Middle frontal gyrus (tissue), 1 donor: ENCODE measurements around the gene FBLN2.
"Not testable (repeated sequence)": the region's sequence is repeated elsewhere in the genome, so short reads cannot be mapped to it uniquely, and the experiment has no call there.

Source experiments
- DNase-seq: peaks from one replicate; pipeline ENCODE4 v3.0.0-alpha.2; 2015; ENCODE audit warnings: low spot score; ENCODE audit errors: extremely low spot score

The FBLN2 gene

GRCh38 chr3:13513913-13514517, 34.9 kb upstream of the FBLN2 start:
- DNase-seq, result no peak

DNA sequence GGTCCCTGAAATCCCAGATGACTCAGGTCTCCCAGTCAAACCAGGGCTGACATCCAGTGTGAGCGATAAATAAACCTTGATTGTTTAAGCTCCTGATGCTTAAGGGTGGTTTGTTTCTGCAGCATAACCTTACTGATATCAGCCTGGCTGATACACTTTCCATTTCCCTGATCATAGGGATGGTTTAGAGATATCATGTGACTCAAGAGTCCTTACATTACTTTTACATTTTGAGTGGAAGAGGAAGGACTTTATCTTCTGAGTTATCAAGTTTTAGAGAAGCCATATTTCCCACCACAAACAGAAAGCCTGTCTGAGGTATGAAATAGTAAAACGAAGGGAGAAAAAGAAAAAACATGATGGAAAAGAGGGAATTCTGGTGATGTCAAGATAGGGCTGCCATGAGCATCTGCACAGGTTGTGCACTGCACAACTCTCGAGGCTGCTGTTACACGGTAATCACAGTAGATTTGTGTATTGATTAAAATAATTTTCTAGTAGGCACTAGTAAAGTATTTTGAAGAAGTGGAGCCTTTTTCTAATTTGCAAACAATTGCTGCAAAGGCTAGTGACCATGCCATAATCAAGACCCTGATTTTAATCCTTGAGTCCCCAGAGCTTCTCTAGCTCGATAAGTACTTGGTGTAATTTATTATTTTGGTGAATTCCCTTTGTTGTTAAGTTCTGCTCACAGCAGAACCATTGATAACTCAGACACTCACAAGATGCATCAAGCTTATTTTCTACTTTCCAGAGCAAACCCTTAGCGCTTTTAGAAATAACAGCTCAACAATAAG, 34.1 kb upstream of the FBLN2 start:
- DNase-seq, result no peak

DNA sequence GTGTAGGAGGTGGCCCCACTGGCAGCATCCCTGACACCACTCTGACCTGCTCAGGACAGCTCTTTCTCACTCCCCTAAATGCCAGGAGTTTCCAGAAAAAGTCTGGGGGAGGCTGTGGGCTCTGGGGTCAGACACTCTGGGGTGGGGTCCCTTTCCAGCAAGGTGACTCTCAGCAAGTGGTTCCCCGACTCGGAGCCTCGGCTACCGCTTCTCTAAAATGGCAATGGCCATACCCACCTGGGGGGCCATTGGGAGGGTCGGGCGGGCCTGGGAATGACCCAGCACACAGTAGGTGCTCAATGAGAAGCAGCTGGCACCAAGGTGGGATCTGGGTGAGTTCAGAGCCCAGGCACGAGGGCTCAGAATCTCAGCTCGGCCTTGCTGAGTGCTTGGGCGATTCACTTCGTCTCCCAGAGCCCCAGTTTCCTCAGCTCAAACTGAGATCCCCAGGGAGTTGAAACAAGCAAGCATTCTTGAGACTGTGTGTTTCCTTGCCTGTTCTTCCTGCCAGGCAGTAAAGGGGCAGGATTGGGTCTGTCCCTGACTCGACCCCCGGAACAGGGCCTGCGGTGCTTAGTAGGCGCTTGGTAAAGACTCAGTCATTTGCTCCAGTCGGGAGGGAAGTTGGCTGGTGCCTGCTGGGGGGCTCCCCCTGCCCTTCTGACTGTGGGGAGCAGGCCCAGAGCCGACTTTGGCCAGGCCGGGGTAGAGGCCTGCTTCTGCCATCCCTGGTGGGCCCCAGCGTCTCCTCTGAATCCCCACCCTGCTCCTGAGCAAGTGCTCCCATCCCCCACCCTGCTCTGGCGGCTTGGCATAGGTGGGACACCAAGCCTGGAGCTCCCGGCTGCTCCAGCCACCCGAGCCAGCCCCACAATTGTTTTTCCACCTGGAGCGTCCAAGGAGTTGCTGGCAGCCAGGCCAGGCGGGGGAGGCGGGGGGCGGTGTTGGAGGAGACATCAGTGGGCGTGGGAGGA, 32.9 kb upstream of the FBLN2 start:
- no peak for DNase-seq

- DNase-seq, result no peak
These were observed 32.2 kb upstream of the FBLN2 start for GRCh38 chr3:13516760-13517135.

DNA sequence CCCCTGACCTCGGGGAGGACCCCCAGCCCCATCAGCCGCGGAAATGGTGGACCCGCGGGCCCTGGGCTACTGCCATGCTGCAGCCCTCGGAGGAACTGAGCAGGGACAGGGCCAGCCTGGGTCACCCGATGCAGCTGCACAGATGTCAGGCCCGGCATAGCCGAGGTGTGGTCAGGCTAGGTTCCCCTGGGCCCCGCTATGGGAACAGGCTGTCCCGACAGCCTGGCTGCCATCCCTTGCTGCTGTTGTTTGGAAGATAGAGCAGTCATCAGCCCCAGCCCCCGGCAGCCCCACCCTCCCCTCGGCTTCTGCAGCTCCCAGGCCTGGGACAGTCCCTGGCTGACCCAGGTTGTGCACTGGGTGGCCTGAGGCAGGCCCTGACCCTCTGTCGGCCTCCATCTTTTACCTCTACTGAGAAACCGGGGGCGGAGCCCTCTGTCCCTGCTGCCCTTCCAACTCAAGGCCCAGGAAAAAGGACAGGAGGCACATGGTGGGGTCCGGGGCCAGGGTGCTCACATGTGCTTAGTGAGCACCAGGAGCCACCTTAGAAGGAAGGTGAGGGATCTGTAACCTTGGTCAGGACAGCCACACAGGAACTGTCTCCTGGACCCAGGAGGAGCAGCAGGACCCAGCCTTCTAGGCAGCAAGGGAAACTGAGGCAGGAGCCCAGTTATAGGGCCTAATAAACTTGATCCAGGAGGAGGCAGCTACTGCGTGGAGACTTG, 31.5 kb upstream of the FBLN2 start:
- no peak for DNase-seq

DNA sequence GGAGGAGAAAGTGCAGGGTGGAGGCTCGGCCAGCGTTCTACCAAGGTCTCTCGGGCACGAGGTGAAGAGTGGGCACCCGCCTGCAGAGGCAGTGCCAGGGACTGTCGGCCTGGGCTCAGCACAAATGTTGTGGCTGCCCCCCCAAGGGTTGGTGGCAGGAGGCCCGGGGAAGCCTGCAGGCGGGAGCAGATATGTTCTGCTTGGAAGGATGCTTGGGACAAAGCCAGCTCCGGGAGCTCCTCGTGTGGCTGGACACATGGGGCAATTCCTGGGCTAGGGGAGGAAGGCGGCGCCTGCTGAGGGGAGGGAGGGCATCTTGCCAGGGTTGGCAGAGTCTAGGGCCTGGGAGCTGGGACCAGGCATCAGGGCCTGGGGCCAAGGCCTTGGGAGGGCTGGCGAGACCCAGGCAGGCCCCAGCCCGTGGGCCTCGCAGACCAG, 30.4 kb upstream of the FBLN2 start:
- no peak for DNase-seq

DNA sequence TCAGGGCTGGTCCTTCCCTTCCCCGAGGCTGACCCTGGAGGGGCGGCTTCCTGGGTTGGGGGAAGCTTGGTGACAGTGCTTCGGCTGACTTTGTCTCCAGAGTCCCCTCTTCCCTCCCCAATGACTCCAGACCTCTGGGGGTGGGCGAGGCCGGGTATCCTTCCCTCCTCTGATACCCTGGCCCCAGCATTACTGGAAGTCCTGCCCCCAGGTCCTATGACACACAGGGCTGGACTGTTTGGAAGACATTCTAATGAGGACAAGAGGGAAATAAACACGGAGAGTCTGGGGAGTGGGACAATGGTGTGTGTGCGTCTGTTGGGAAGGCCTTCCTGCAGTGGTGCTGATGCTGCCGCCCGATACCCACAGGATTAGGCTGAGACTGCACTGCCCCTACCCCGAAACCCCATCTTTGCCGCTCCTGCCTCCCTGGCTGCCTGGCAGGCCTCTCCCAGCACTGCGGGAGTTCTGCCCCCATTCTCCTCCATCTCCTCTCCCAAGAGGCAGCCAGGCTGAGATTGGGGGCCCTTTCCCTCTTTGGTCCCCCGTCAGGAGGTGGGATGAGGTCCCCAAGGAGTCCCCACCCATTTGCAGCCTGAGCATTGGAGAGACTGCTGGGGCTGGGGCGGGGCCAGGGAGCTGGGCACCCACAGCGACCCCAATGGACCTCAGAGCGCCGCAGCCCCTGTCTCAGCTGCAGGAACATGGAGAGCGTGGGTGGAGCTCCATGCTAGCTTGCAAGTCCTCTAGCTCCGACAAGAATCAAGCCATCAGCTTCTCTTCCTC, 29.7 kb upstream of the FBLN2 start:
- no peak for DNase-seq

- no peak for DNase-seq
These were observed 28.5 kb upstream of the FBLN2 start for GRCh38 chr3:13520326-13520880.

- no peak for DNase-seq
These were observed 27.6 kb upstream of the FBLN2 start for GRCh38 chr3:13521309-13521708.

DNA sequence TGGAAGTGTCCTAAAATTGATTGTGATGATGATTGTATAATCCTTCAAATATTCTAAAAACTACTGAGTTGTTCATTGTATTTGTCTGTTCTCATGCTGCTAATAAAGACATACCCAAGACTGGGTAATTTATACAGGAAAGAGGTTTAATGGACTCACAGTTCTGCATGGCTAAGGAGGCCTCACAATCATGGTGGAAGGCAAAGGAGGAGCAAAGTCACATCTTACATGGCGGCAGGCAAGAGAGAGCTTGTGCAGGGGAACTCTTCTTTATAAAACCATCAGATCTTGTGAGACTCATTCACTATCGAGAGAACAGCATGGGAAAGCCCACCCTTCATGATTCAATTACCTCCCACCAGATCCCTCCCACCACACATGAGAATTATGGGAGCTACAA, 27.2 kb upstream of the FBLN2 start:
- DNase-seq, result not testable (repeated sequence)

DNA sequence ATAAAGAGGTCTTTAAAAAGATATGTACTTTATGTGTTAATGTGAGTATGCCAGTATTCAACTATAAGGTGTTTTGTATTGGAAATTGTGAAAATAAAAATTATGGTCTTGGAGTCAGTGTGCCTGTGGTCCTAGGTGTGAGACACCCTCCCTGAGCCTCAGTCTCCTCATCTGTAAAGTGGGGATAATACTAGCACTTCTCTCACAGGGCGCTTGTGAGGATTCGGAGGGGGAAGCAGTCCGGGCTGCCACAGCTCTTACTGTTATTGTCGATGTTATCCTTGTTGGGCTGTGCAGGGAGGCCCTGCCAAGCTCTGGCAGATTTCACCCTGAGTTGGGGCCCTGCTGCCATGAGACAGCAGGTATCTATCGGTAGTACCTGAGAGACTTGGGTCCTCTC, 26.7 kb upstream of the FBLN2 start:
- no peak for DNase-seq

DNA sequence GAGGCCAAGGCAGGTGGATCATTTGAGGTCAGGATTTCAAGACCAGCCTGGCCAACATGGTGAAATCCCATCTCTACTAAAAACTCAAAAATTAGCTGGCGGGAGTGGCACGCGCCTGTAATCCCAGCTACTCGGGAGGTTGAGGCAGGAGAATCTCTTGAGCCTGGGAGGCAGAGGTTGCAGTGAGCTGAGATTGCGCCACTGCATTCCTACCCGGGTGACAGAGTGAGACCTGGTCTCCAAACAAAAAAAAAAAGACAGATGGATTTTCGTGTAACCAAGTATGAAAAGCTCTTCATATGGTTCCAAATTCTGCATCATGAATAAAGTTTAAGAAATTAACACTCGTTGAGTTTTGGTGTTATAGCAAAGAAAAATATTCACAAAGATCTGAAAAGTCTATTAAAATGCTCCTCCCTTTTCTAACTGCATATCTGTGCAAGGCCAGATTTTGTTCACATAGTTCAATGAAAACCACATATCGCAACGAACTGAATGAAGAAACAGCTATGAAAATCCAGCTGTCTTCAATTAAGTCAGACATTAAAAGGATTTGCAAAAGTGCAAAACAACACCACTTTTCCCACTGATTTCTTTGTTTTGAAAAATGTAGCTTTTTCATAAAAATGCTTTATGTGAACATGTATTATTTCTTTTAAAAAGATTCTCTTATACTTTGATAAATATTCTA, 23.8 kb upstream of the FBLN2 start:
- DNase-seq, result no peak

DNA sequence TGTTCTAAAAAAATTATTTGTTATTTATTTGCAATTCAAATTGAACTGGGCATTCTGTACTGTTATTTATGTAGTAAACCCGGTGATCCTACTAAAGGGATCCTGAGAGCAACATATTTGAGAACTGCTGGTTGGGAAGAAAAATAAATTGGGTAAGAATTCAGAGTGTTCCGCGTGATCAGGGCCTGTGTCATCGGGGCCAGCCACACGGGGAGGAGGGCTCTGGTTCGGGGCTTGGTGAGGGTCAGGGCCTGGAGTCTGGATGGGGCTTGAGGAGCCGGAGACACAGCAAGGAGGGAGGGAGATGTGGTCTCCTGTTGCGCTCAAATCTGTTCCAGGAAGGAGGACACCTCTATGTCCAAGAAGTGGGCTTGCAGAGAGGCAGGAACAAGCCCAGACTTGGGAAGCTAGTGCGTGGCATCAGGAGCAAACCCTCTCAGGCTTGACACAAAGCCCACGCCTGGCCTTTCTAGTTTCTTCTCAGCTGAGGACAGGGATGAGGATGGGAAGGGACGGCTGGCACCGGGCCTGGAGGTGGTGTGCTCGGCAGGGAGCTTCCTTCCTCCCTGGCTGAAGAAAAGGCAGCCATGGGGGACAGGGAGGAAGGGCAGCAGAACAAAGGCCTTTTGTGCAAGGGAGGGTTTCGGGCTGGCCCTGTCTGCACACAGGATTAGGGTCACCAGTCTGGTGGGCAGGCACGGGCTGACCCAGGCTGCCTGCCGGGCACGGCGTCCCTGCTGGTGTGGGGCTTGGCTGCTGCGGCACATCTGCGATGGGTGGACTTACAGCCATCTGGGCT, 22.9 kb upstream of the FBLN2 start:
- no peak for DNase-seq

DNA sequence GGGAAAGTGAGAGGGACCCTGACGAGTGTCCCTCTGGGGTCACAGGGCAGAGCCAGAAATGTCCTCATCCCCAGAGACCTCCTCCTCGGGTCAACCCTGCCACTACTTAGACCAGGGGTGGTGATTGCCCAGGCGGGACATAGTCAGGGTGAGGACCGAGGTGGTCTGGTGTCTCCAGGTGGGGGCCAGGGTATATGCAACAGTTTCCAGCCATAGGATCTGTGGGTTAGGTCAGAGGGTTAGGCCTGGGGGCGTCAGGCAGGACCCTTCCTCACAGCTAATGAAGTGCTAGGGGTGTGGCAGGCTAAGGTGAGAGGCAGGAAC, 22.3 kb upstream of the FBLN2 start:
- no peak for DNase-seq

- no peak for DNase-seq
These were observed 20.6 kb upstream of the FBLN2 start for GRCh38 chr3:13528217-13528867.

DNA sequence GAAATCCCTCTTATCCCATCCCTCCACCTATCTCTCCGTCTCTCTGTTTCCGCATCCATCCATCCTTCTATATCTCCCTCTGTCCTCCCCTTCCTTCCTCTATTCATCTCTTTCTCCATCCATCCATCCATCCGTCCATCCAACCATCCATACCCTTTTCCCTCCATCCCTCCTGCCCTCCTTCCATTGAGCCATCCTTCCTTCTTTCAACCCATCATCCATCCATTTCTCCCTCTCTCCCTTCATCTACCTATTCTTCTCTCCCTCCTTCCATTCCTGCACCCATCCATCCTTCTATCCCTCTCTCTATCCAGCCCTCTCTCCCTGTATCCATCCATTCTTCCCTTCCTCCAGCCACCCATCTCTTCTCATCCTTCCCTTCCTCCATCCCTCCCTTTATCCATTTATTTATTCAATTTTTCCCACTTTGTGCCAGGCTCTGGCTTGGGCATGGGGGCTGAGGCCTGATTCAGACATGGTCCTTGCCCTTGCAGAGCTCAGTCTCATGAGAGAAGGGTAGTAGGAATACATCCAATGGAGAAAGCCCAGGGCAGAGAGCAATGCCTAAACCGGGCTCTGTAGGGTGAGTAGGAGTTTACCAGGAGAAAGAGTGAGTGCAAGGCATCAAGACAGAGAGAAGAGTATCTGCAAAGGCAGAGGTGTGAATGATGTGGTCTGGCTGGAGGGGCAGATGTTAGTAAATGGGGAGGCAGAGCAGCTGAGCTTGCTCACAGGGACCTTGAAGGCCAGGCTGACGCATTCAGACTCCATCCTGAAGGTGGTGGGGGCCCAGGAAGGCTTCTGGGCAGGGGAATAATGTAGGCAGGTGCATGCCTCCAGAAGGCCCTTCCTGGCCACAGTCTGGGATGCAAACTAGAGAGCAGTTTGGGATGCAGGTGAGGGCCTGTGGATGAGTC, 19.5 kb upstream of the FBLN2 start:
- no peak for DNase-seq

DNA sequence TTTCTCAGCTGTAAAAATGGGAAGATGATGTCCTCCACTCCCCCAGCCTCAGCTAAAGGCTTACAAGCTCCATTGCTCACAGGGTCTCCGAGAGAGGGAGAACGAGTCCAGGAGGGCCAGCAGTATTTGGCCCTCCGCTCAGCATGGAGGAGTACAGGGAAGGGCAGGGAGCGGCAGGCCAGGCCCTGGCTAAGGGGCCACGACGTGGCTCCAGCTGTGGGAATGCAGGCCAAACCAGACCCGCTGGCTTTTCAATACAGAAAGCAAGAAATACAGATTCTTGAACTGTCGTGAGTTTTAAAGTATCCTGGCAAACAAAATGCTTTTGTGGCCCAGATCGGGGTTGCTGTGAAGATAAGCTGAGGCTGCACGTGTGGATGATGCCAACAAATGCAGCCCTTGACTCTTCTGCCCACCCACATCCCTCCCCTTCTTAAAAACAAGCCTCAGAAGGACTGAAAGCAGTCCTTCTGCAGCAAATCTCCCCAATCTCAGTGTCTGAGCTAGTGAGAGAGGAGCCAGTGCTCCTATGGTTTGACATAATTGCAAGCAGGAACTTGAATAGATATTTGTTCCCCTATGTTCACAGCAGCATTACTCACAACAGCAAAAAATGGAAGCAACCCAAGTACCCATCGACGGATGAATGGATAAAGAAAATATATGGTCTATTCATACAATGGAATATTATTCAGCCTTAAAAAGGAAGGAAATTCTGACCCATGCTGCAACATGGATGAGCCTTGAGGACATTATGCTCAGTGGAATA, 18.5 kb upstream of the FBLN2 start:
- no peak for DNase-seq
